HG03045 (cell line): ENCODE data around the gene LDB3.
"Not testable (repeated sequence)": the region's sequence is repeated elsewhere in the genome, so short reads cannot be mapped to it uniquely, and the experiment has no call there.

Experiments
- ATAC-seq: cut with Tn5 transposase; IDR thresholded peaks from one replicate; pipeline ENCODE4 v1.9.1; 2021; ENCODE audit warnings: mild to moderate bottlenecking, moderate library complexity; ENCODE audit not compliant: unreplicated experiment

LDB3 gene

GRCh38 chr10:86668297-86669165 is at the start of gene LDB3:
Gene LDB3 (plus strand): TSS chr10:86668511. CDS start chr10:86668692, 181 bp downstream.
- no peak for ATAC-seq

GRCh38 chr10:86628311-86628710 is 40.0 kb upstream of the LDB3 start:
- ATAC-seq = no peak

GRCh38 chr10:86630079-86630478 is 38.2 kb upstream of the LDB3 start:
- ATAC-seq = no peak

- no peak for ATAC-seq
Observed at GRCh38 chr10:86632009-86632800, 36.1 kb upstream of the LDB3 start.

- no peak for ATAC-seq
Observed at GRCh38 chr10:86632951-86633350, 35.4 kb upstream of the LDB3 start.

GRCh38 chr10:86635402-86635801 is 32.9 kb upstream of the LDB3 start:
- no peak for ATAC-seq

GRCh38 chr10:86636311-86636710 is 32.0 kb upstream of the LDB3 start:
- no peak for ATAC-seq

GRCh38 chr10:86642021-86642420 is 26.3 kb upstream of the LDB3 start:
- no peak for ATAC-seq

GRCh38 chr10:86642499-86642898 is 25.8 kb upstream of the LDB3 start:
- no peak for ATAC-seq

GRCh38 chr10:86644152-86644793 is 24.0 kb upstream of the LDB3 start:
- no peak for ATAC-seq

- ATAC-seq = no peak
Observed at GRCh38 chr10:86644794-86645445, 23.4 kb upstream of the LDB3 start.

- ATAC-seq = not testable (repeated sequence)
Observed at GRCh38 chr10:86645621-86646165, 22.6 kb upstream of the LDB3 start.

- no peak for ATAC-seq
Observed at GRCh38 chr10:86646532-86646931, 21.8 kb upstream of the LDB3 start.

- no peak for ATAC-seq
Observed at GRCh38 chr10:86646933-86647332, 21.4 kb upstream of the LDB3 start.

- ATAC-seq = no peak
Observed at GRCh38 chr10:86647773-86648703, 20.3 kb upstream of the LDB3 start.

- ATAC-seq = no peak
Observed at GRCh38 chr10:86648704-86649427, 19.4 kb upstream of the LDB3 start.

GRCh38 chr10:86649471-86650150 is 18.7 kb upstream of the LDB3 start:
- no peak for ATAC-seq

GRCh38 chr10:86650151-86650550 is 18.2 kb upstream of the LDB3 start:
- ATAC-seq = no peak
